NOMO-1 (cell line): Measurements from ENCODE around the gene CES1.
"Not testable (repeated sequence)": the region's sequence is repeated elsewhere in the genome, so short reads cannot be mapped to it uniquely, and the experiment has no call there.

ENCODE experiments used
- DNase-seq, 2 experiments: peaks; one replicate each; lab custom pipeline; 2025; ENCODE audit not compliant: unreplicated experiment in 2 of 2; lab: John Stamatoyannopoulos, UW

Gene CES1

GRCh38 chr16:55832425-55832772 lies 497 bp downstream of the CES1 start:
- peak; percentile 46 to 50 for DNase-seq

GRCh38 chr16:55830658-55831294 lies 2.1 kb downstream of the CES1 start:
- DNase-seq: no peak

- not testable (repeated sequence) for DNase-seq
These were observed 3.7 kb downstream of the CES1 start for GRCh38 chr16:55829232-55829631.

- no peak for DNase-seq
These were observed 4.2 kb downstream of the CES1 start for GRCh38 chr16:55828680-55829079.

GRCh38 chr16:55825115-55825728 lies 7.7 kb downstream of the CES1 start:
- DNase-seq: no peak

GRCh38 chr16:55824473-55825000 lies 8.4 kb downstream of the CES1 start:
- no peak for DNase-seq

GRCh38 chr16:55822280-55822810 lies 10.6 kb downstream of the CES1 start:
- no peak for DNase-seq

- DNase-seq: no peak
These were observed 11.7 kb downstream of the CES1 start for GRCh38 chr16:55821210-55821609.

GRCh38 chr16:55820615-55821014 lies 12.3 kb downstream of the CES1 start:
- DNase-seq: no peak

- DNase-seq: peak in 1 of 2 experiments; percentile 15
These were observed 15.5 kb downstream of the CES1 start for GRCh38 chr16:55817236-55817912.

GRCh38 chr16:55816222-55816621 lies 16.7 kb downstream of the CES1 start:
- DNase-seq: not testable (repeated sequence)

- DNase-seq: no peak
These were observed 17.6 kb downstream of the CES1 start for GRCh38 chr16:55815320-55815719.

- not testable (repeated sequence) for DNase-seq
These were observed 18.7 kb downstream of the CES1 start for GRCh38 chr16:55814174-55814573.

- DNase-seq: not testable (repeated sequence)
These were observed 19.2 kb downstream of the CES1 start for GRCh38 chr16:55813730-55814129.

- no peak for DNase-seq
These were observed 19.9 kb downstream of the CES1 start for GRCh38 chr16:55812951-55813350.

- DNase-seq: no peak
These were observed 21.1 kb downstream of the CES1 start for GRCh38 chr16:55811811-55812210.

GRCh38 chr16:55810451-55810961 lies 22.4 kb downstream of the CES1 start:
- no peak for DNase-seq

GRCh38 chr16:55809851-55810250 lies 23.0 kb downstream of the CES1 start:
- no peak for DNase-seq

- no peak for DNase-seq
These were observed 23.5 kb downstream of the CES1 start for GRCh38 chr16:55809386-55809785.

GRCh38 chr16:55808286-55808685 lies 24.6 kb downstream of the CES1 start:
- DNase-seq: not testable (repeated sequence)

- not testable (repeated sequence) for DNase-seq
These were observed 27.8 kb downstream of the CES1 start for GRCh38 chr16:55805104-55805503.
